Left kidney (tissue), 8 donors: Measurements from ENCODE around the gene CDH5. TPM values are rescaled to one million over a fixed set of nuclear protein-coding genes. Genes with fewer than 3 reads are reported as not detected.
"Not testable (repeated sequence)": the region's sequence is repeated elsewhere in the genome, so short reads cannot be mapped to it uniquely, and the experiment has no call there.

ENCODE experiments used
- DNase-seq: peaks from one replicate; pipeline ENCODE4 v3.0.0-alpha.2; 2013
- long read RNA-seq, 8 donors: transcript quantifications; one replicate each; lab custom pipeline, GENCODE V29; 2026
- polyA plus RNA-seq: library from polyadenylated mRNA; unstranded; fragments of 120-200 nt; gene quantifications from one replicate; pipeline ENCODE4 v1.2.1, GENCODE V29; 2013; ENCODE audit not compliant: insufficient read length

CDH5 gene, protein sequence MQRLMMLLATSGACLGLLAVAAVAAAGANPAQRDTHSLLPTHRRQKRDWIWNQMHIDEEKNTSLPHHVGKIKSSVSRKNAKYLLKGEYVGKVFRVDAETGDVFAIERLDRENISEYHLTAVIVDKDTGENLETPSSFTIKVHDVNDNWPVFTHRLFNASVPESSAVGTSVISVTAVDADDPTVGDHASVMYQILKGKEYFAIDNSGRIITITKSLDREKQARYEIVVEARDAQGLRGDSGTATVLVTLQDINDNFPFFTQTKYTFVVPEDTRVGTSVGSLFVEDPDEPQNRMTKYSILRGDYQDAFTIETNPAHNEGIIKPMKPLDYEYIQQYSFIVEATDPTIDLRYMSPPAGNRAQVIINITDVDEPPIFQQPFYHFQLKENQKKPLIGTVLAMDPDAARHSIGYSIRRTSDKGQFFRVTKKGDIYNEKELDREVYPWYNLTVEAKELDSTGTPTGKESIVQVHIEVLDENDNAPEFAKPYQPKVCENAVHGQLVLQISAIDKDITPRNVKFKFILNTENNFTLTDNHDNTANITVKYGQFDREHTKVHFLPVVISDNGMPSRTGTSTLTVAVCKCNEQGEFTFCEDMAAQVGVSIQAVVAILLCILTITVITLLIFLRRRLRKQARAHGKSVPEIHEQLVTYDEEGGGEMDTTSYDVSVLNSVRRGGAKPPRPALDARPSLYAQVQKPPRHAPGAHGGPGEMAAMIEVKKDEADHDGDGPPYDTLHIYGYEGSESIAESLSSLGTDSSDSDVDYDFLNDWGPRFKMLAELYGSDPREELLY
- 53.1 TPM for polyA plus RNA-seq
- long read RNA-seq, donor 1, full-length matches to known transcripts, result 3 of 8 reads
- long read RNA-seq, donor 1, partial matches to known transcripts, result 5 of 8 reads
- long read RNA-seq, donor 1, other reads (novel, unspliced or antisense), result 0 of 8 reads
- long read RNA-seq, donor 2, full-length matches to known transcripts, result 1 of 23 reads
- long read RNA-seq, donor 2, partial matches to known transcripts, result 22 of 23 reads
- long read RNA-seq, donor 2, other reads (novel, unspliced or antisense), result 0 of 23 reads
- long read RNA-seq, donor 3, full-length matches to known transcripts, result 1 of 1 reads
- long read RNA-seq, donor 3, partial matches to known transcripts, result 0 of 1 reads
- long read RNA-seq, donor 3, other reads (novel, unspliced or antisense), result 0 of 1 reads
- long read RNA-seq, donor 4, result 0 reads
- long read RNA-seq, donor 5, full-length matches to known transcripts, result 10 of 10 reads
- long read RNA-seq, donor 5, partial matches to known transcripts, result 0 of 10 reads
- long read RNA-seq, donor 5, other reads (novel, unspliced or antisense), result 0 of 10 reads
- long read RNA-seq, donor 6, full-length matches to known transcripts, result 8 of 13 reads
- long read RNA-seq, donor 6, partial matches to known transcripts, result 5 of 13 reads
- long read RNA-seq, donor 6, other reads (novel, unspliced or antisense), result 0 of 13 reads
- long read RNA-seq, donor 7, full-length matches to known transcripts, result 10 of 16 reads
- long read RNA-seq, donor 7, partial matches to known transcripts, result 6 of 16 reads
- long read RNA-seq, donor 7, other reads (novel, unspliced or antisense), result 0 of 16 reads
- long read RNA-seq, donor 8, full-length matches to known transcripts, result 2 of 2 reads
- long read RNA-seq, donor 8, partial matches to known transcripts, result 0 of 2 reads
- long read RNA-seq, donor 8, other reads (novel, unspliced or antisense), result 0 of 2 reads

DNA sequence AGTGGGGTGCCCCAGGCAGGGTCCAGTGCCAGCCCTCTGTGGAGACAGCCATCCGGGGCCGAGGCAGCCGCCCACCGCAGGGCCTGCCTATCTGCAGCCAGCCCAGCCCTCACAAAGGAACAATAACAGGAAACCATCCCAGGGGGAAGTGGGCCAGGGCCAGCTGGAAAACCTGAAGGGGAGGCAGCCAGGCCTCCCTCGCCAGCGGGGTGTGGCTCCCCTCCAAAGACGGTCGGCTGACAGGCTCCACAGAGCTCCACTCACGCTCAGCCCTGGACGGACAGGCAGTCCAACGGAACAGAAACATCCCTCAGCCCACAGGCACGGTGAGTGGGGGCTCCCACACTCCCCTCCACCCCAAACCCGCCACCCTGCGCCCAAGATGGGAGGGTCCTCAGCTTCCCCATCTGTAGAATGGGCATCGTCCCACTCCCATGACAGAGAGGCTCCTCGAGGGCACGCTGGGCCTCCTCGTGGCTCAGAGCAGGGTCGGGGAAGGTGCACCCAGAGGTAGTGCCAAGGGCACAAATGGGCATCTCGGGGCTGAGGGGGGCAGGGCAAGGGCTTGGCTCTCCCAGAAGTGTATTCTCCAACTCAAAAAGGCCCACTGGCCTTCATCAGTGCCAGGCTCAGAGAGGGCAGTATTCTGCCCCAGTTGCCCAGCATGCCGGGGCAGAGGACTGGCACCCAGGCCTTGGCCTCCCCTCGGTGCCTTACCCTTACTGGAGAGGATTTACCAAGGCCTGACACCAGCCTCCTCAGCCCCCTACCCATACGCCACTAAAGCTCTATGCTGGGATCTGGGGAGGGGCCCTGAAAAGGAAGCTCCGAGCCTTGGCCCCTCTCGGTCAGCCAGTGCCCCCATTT lies at the start of gene CDH5:
Gene CDH5 (plus strand): TSS at position 259 of the 867 bp plus-strand sequence. CDS start 12,647 bp downstream, outside the sequence.
- DNase-seq, result no peak

DNA sequence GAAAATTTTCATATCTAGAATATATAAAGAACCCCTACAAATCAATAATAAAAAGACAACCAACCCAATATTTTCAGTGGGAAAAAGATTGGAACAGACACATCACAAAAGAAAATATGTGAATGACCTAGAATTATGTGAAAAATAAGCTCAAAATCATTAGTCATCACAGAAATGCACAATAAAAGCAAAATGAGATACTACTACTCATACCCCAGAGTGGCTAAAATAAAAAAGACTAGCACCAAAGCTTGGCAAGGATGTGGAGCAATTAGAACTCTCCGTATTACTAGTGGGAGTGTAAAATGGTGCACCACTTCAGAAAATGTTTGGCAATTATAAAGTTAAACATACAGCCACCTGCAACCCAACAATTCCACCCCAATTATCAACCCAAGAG lies 48.0 kb upstream of the CDH5 start:
- no peak for DNase-seq

- no peak for DNase-seq
These were observed 45.7 kb upstream of the CDH5 start for GRCh38 chr16:66320774-66321173.

GRCh38 chr16:66322174-66322573 lies 44.3 kb upstream of the CDH5 start:
- DNase-seq, result no peak

- DNase-seq, result no peak
These were observed 41.5 kb upstream of the CDH5 start for GRCh38 chr16:66324815-66325515.

DNA sequence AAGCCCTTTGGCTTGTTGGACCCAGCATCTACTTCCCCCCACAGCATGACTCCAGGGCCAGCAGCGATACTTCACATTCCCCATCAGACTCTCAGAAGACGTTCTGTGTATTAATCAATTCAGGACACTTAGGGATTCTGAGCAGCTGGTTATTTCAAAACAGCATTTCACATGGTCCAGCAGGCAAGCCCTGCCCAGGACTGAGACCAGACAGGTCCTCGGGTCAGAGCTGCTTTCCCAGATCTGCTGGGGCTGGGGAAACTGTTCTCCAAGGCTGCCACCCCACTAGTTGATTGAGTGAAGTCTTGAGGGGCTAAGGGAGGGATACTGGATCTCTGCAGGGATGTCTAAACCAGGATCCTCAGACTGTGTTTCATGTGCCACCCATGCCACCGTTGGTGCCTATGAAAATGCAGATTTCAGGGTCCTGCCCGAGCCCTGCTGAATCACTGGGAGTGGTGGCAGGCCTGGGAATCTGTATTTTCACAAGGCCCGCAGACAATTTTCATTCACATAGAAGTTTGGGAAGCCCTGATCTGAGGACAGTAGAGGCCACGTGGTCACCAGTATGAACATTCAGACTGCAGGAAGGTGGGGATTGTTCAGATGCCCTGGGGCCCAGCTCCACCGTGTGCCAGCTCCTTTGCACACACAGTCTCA lies 40.6 kb upstream of the CDH5 start:
- no peak for DNase-seq

- no peak for DNase-seq
These were observed 39.4 kb upstream of the CDH5 start for GRCh38 chr16:66326991-66327513.

DNA sequence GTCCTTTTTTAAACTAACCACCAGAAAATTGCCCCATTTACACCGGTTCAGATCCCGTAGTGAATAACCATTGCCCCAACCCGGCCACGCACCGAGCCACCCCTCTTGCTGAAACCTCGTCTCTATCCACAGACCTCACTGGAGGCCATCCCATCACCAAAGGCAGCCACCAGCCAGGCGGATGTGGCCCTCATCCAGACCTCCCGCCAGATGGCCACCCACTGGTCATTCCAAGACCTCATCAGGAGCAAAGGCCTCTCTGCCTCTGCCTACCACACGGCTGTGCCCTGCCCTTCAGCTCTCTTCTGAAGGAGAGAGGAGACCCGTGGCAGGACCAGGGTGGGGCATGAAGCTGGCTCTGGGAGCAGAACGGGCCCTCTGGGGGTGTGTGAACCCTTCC lies 38.2 kb upstream of the CDH5 start:
- DNase-seq, result no peak

DNA sequence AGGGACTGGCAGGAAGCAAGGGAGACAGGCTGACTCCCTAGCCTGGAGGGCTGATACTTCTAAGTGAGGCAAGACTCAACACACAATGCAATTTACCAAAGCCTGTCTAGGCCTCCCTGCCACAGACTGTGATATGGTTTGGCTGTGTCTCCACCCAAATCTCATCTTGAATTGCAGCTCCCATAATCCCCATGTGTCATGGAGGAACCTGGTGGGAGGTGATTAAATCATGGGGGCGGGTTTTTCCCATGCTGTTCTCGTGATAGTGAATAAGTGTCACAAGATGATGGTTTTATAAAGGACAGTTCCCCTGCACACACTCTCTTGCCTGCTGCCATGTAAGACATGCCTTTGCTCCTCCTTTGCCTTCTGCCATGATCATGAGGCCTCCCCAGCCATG lies 35.0 kb upstream of the CDH5 start:
- not testable (repeated sequence) for DNase-seq

DNA sequence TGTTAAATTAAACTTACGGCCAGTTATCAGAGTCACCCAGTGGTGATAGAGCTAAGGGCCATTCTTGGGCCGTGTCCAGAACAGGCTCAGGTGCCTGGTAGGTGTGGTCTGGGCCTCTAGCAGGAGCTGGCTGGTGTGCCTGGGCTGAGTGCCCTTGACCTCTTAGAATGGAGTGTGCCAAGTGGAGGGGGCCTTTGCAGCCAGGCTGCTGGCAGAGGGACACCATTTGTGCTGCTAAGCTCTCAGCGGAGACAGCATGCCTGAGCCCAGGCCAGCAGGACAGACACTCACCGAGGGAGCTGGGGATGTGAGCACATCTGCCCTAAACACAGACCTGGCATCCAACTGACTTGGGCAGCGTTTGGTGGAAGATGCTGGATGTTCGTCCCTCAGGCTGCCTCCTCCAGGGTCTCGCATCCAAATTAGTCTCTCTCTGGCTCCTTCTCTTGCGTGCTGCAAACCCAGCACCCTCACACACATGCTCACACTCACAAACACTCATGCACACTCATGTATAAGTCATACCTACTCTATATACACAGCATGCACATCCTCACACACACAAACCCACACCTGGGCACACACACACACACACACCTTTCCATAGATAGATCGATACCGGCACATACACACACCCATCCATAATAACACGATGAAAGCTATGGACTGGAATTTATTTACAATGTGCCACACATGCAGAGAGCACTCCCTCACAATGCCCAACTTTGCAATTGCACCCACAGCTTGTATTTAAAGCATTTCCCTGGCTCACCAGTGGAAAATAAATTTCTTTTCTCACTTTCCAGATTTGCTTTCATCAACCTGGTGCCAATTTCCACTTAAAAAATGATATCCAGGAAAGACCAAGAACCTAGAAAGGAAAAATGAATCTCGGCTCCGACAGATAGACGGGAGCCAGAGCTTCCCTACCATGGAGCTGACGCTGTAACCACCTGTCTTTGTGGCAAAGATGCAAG lies 33.6 kb upstream of the CDH5 start:
- no peak for DNase-seq

GRCh38 chr16:66334853-66335574 lies 31.5 kb upstream of the CDH5 start:
- no peak for DNase-seq

- peak; percentile 68 for DNase-seq
These were observed 30.7 kb upstream of the CDH5 start for GRCh38 chr16:66335704-66336329.

GRCh38 chr16:66337463-66338188 lies 28.9 kb upstream of the CDH5 start:
- DNase-seq, result no peak

- no peak for DNase-seq
These were observed 24.1 kb upstream of the CDH5 start for GRCh38 chr16:66342294-66342900.

DNA sequence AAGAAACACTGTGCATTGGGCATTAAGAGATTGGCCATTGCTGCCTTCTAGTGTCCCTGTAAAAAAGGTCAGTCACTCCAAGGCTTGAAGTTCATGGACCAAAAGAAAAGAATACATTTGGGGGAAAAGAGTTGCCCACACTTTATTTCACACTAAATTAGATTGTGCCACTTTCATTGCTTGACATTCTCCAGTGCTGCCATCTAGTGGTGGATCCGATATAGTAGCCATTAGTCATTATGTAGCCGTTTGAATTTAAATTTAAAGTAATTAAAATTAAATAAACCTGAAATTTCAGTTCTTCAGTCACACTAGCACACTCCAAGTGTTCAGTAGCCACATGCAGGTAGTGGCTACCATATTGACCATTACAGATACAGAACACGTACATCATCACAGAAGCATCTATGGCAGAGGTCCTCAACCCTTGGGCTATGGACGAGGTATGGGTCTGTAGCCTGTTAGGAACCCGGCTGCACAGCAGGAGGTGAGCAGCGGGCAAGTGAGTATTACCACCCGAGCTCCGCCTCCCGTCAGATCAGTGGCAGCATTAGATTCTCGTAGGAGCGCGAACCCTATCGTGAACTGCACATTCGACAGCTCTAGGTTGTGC lies 21.9 kb upstream of the CDH5 start:
- no peak for DNase-seq
